ENCODE results near the gene GPR146.

GRCh38 chr7:1091644-1092027 lies 47.3 kb downstream of the GPR146 start:
- TF ChIP-seq CTCF (IDR thresholded peaks at IDR 0.05), result no peak
- TF ChIP-seq POLR2AphosphoS5 (IDR thresholded peaks at IDR 0.05), result no peak
- no peak for TF ChIP-seq POLR2A (IDR thresholded peaks at IDR 0.05)
